DMS153 (cell line): ENCODE measurements around the gene KCNJ12.
"Not testable (repeated sequence)": the region's sequence is repeated elsewhere in the genome, so short reads cannot be mapped to it uniquely, and the experiment has no call there.

Source experiments
- DNase-seq: peaks from one replicate; lab custom pipeline; 2025; lab: John Stamatoyannopoulos, UW

The KCNJ12 gene

DNA sequence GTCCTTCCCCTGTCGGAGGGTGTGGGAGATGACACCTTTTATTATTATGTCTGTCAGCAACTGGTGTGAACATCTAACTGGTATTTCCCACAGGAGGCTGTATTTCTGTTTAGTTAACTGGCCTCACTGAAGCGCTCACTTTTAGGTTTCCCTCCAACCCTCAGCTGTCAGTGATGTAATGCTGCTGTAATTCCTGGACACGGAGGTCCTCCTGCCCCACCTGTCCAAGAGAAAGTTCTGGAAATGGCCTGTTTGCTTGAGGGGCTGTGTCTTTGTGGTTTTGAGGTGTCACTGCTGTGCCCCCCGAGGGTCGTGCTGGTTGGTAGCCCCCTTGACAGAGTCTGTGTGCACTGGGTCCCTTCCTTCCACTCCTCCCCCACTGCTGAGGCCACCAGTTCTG is 11.5 kb downstream of the KCNJ12 start:
- DNase-seq = no peak

DNA sequence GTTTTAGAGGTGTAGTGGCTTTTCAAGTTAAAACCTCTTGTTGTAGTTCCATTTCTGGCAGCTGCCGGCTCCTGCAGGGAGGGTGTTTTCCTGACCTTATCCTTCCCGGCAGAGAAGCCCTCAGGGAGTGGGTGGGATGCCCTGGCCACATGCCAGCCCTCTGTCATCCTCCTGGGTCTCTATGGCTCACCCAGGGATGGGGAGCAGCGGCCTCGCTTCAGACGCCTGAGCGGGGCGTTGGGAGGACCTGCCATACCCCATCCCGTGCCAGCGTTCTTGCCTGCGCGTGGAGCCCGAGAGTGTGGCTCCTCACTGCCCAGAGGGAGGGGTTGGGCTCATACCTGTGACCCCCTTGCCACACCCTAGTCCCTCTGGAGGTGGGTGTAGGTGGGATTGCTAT is 11.9 kb downstream of the KCNJ12 start:
- DNase-seq = no peak

DNA sequence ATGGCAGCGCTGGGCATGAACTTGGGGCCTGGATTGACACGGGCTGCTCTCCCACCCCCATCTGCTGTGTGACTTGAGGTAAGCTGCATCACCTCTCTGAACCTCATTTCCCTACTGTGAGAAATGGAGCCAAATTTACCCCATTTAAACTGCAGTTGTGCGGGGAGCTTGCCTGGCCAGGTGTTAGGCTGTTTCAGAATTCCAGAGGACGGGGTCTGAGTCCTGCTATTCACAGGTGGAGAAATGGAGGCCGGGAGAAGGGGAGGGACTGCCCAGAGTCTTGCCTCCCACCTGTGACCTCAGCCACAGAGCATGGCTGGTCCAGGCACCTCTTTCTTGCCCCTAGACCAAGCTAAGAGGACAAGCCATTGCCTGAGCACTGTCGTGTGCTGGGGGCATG is 12.8 kb downstream of the KCNJ12 start:
- DNase-seq = no peak

DNA sequence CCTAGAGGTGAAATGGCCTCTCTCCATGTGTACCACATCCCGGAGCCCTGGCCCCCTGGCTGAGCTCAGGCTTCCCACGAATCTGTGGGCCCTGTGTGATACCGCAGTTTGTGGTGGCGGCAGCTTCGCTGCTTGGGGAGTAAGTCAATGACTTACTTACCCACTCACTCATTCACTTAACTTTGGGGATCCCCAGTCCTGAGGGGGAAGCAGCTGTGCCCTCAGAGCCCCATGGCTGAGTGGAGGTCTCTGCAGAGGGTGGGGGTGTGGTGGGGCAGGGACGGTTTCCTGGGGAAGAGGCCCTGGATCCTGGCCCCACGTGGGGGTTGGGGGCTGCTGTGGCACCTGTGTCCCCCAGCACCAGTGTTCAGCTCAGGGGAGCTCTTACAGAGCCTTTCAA is 13.2 kb downstream of the KCNJ12 start:
- no peak for DNase-seq

DNA sequence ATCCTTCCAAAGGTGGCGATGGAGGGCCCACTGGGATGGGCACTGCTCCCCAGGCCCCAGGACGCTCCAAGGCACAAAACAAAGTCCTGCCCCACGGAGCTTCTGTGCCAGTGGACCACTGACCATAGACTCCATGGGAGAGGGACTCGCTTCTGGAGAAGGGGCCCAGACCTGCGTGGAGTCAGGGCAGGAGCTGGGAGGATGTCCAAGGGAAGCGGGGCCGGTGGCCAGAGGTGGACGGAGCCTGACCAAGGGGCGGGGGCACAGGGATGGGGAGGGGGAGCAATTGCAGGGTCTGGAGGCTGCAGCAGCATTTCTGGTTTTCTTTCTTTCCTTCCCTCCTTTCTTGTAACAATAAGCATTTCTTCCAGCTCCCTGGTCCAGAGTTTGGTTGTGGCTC is 14.1 kb downstream of the KCNJ12 start:
- DNase-seq = no peak

DNA sequence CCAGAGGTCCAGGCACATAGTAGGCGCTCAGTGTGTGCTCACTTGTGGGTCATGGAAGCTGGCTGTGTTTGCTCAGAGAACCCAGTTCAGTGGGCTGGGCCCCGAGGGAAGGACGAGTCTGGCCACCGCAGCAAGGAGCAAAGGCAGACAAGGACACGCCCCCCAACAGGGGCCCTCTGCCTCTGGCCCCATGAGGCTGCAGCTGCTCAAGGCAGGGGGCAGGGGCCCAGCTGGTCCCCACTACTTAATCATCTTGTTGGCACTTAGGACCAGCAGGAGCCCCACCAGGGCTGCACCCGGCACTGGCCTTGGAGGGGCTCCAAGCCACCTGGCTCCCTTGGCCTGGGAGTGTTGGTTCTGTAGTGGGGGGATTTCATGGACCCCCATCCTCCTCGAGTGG is 16.1 kb downstream of the KCNJ12 start:
- no peak for DNase-seq

DNA sequence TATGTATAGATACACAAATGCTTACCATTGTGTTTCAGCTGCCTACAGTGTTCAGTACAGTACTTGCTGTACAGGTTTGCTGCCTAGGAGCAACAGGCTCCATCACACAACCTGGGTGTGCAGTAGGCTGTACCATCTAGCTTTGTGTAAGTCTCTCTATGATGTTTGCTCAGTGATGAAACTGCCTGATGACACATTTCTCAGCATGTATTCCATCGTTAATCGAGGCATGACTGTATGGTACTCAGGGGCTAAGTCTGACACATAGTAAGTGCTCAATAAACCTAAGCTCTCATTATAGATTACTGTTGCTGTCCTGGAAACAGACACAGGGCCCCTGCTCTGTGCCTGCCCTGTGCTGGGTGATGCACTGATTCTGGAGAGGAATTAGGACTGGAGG is 18.1 kb downstream of the KCNJ12 start:
- no peak for DNase-seq

DNA sequence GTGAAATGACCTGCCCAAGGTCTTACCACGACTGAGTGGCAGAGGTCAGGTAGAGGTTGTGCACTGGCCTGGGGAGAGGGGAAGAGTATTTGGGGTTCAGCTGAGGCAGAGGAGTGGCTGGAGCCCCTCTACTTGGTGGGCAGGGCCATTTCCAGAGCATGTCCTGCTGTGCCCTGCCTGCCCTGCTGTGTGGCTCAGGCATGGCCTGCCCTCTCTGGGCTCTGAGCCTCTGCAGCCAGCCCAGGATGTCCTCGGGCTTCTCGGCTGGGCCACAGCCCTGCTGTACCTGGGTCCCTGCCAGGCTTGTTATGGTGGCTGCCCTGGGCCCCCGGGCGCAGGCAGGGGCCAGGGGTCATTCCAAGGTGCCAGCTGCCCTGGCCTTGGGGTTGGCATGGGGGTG is 19.6 kb downstream of the KCNJ12 start:
- DNase-seq = no peak

DNA sequence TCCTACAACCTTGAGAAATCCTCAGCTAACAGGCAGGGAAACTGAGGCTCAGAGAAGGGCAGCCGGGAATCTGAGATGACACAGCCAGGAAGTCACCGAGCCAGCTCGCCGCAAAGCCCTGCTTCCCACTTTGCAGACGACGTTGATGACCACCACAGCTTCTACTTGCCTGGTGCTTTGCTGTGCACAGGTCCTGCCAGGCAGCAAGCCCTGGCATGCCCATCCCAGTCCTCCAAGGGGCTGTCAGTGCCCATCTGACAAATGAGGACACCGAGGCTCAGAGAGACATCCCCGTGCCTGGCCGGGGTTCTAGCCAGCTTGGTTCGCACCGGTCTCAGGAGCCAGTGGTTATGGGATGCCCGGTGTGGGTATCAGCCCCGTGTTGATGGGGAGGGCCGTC is 20.1 kb downstream of the KCNJ12 start:
- no peak for DNase-seq

DNA sequence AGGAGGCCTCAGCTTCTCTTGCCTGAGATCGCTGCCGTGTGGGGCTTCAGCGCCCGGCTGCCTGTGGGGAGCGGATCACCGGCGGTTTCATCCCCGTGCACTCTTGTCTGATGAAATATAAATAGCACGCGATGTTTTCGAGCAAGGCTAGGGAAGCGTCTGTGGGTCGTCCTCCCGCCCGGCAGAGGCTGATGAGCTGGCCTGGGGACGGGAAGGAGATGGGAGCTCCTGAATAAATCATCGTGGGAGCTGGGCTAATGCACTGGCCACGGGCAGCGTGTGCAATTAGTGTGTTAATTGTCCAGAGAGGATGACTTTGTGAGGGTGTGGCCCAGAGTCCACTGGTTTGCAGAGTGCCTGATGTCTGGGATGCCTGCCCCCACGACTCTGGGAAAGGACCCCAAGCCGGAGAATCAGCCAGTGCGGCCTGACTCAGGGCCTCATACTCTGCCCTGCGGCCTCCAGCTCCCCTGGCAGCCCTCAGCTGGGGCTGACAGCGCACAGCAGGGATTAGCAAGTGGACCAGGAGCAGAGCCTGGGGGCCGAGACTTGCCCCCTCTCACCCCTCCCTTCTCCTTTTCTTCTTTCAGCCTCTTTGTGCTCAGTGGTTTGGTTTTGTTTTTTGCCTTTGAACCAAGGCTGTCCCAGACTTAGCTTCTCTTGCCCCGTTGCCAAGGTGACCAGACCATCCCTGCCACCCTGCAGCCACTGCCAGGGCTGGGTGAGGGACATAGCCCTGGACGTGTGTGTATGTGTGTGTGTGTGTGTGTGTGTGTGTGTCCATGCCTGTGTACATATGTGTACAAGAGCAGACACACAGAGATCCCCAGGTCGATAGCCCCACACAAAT is 21.4 kb downstream of the KCNJ12 start:
- no peak for DNase-seq

DNA sequence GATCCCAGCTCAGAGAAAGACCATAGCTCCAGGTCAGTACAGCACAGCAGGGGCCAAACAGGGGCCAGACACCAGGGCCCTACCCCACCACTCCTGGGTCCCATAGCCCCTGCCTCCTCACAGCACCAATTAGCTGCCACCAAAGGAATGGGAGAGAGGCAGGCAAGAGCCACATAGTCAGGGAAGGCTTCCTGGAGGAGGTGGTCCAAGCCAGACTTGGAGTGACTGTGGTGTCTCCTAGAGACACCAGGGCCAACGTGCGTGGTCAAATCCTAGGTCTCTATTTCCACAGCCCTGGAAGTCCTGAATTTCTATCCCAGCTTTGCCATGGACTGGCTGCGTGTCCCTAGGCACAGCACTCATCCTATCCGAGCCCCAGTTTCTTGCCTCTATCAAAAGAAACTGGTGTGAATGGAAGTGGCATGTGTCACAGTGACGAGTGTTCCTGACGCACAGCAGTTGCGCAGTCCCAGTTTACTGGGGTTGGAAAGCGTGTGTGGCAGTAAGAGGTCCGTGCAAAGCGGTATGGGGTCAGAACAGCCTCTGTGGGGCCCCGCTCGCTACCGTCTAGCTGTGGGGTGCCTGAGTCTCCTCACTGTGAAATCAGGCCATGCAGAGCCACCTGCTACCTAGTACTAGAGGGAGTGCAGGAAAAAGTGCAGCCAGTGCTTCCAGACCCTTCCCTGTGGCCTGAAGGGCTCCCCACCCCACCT is 23.5 kb downstream of the KCNJ12 start:
- no peak for DNase-seq

DNA sequence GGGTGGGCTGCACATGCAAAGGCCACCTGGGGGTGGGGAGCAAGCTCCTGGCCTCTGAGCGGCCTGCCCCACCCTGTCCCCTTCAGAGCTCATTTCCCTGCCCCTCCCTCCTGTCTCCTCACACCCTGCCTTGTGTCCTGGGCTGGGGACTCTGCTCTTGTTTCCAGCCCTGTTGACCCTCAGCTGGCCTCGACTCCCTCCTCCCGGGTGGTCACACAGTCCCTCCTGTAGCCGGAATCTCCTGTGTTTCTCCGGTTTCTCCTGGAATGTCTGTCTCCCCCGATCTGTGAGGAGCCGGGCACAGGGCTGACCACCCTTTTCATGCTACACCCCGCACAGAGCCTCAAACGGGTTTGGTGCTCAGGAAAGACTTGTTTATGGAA is 24.0 kb downstream of the KCNJ12 start:
- not testable (repeated sequence) for DNase-seq

DNA sequence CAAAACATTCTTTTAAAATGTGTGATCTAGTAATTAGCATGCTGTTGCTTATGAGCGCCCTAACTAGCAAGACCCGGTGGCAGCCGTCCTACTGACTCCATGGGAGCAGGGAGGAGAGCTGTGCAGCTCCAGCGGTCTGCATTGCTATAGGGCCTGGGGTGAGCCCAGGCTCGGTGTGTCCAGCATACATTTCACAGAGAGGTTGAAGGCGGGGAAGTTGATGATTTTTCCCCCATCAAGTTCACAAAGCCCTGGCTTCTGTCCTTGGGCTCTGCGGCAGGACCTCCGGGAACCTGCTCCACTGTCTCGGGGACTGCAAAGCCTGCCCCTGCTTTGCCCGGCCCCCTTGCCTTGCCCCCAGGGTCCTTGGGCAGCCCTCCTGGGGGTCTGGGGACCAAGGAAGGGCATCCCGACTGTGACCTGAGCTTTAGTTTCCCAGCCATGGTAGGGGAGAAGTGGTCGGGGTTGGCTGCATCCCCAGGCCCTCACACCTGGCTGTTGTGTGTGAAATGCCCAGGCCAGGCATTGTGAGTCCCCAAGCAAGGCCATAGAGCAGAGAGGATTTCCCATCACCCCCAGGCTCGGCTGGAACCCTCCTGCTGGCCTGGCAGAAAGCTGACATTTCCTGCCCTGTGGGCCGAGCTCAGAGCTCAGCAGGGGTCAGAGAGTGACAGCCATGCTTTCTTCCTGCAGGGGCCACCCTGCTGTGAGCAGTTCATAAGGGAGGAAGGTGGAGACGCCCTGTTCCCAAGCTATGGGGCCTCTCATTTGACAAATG is 24.8 kb downstream of the KCNJ12 start:
- no peak for DNase-seq

DNA sequence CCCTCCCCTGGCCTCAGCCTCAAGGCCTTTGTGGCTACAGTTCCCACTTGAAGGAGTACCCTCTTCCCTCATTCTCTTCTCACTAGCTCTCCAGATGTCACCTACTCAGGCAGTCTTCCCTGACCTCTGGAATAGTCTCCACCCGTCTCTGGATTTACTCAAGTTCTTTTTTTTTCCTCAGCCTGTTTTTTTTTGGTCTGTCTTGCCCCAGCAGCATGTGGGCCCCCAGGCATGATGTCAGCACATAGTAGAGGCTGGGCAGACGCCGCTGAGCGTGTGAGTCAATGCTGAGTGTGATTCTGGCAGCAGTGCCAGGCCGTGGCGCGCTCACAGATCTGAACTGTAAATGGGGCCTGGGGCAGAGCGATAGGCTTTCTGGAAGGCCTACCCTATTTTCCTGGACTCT is 26.0 kb downstream of the KCNJ12 start:
- not testable (repeated sequence) for DNase-seq

DNA sequence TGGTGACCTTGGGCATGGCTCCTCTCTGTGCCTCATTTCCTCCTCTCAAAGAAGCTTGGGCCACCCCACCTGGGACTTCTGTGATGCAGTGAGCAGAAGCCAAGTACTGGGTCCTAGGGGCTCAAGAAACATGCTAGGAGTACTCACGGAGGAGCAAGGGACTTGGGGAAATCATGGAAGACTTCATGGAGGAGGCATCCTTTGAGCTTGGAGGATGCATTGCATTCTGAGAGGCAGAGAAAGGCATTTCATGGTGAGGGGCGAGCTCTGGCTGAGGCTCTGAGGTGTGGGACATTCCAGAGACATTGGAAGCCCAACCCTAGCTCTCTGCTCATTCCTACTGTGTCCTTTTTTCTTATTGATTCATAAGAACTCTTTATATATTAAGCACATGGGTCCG is 26.8 kb downstream of the KCNJ12 start:
- DNase-seq = not testable (repeated sequence)

DNA sequence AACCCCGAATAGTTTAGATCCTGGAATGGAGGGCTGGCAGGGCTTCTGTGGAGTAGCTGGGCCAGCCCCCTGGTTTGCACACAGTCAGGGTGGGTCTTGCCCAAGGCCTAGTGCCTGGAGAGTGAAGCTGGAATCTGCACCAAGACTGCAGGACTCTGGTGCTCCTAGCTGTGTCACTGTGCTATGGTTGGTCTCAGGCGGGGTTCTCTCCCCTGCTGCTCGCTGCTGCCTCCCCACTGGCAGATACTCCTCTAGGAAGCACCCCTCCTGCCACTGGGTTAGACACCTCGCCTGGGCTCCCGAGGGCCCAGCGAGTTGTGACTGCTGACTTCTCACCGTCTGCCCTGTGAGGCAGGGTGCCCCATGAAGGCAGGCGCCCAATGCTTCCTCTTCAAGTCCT is 27.9 kb downstream of the KCNJ12 start:
- DNase-seq = not testable (repeated sequence)

DNA sequence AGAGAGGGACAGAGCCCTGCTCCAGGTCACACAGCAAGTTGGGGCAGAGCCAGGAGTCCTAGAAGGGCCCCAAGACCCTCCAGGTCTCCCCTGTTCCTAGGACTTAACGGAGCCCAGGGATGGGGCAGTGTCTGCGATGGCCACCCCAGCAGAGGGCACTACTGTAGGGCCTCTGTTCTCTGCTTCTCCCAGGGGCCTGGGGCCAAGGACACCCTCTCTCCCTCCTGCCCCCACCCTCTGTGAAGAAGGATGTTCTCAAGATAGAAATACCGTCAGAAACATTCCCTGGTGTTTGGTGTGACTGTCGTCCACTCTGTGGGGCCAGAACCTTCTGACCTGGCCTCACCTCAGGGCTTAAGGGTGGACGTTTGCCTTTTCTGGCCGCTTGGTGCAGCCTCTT is 28.4 kb downstream of the KCNJ12 start:
- not testable (repeated sequence) for DNase-seq

DNA sequence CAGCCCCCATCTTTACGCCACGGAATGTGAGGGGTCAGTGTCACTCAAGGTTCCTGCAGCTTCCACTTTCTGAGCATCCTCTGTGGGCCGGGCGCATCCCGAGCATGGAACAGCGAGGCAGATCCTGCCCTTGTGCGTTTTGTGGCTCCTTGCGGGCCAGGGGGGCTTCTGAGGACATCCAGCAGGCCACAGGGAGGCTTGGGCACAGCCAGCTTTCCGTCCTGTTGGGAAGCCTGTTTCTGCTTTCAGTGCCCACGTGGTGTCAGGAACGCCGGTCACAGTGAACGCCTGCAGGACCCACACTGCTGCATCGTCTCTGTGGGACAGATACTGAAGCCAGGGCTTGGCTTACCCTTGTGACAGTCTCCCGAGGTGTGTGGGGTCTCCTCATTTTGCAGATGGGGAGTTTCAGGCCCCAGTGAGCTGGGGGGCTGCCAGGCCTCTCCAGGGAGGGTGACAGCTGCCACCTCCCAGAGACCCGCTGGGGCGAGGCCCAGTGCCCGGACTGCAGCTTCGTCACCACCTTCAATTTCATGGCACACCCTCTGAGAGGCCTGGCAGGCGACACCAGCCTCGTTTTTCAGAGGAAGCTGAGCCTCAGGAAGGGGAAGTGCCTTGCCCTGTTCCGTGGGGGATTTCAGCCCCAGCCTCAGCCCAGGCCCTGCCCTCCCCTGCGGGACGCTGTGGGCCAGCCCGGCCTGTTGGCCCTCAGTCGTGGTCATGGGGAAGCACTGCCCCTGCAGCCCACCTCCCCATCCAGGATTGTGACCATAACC is 29.0 kb downstream of the KCNJ12 start:
- not testable (repeated sequence) for DNase-seq

DNA sequence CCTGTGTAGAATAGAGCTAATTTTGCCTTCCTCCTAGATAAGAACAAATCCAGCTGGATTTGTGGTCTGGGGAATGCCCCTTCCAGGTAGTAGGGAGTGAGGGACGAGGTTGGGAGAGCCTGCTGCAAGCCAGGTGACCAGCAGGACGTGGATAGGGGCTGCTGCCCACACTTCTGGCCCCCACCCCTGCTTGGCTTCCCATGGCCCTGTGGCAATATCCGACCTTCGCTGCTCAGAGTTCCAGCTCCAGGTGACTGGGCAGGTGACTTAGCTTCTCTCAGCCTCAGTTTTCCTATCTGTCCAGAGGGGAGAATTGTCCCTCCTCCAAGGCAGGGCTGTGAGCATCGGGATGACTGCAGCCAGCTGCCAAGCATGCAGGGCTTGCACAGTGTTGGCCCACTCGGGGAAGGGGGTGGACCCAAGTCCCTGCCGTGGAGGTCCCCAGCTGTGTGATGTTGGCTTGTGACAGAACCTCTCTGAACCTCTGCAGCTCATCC is 29.8 kb downstream of the KCNJ12 start:
- DNase-seq = not testable (repeated sequence)

DNA sequence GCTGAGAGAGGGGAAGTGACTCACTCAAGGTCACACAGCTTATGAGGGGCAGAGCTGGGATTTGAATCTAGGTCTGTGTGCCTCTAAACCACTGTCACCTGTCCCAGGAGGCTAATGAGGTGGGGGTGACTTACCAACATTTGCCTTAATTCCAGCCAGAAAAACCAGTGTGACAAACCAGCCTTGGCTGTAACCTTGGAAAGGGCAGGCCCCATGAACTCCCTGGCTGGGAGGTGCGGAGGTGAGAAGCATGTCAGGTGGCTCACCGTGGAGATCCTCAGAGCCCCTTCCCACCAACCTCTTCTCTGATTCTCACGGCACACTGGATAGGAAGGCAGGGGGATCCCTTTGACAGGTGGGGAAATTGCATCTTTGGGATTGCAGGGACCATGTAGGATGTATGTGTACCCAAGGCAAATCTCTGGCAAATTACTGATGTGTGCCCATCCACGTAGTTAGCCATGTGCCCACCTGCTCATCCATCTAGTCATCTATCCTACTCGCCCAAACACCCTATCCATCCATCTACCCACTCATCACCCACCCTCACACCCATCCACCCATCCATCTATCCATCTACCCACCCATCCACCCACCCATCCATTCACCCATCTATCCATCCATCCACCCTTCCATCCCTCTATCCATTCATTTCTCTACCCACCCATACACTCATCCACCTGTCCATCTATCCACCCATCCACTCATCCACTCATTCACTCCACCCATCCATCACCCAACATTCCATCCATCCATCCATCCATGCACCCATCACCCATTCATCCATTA is 30.7 kb downstream of the KCNJ12 start:
- DNase-seq = not testable (repeated sequence)

DNA sequence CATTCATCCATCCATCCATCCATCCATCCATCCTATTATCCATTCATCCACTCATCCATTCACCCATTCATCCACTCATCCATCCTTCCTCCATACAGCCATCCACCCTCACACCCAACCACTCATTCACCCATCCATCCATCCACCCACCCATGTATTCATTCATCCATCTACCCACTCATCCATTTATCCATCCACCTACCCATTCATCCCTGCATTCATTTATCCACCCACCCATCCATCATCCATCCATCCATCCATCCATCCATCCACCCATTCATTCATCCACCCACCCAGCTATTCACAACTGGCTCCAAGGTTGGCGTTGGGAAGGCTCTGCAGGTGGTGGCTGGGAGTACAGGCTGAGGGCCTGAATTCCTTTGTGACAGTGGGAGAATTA is 31.6 kb downstream of the KCNJ12 start:
- DNase-seq = not testable (repeated sequence)
